Measurements from ENCODE around the gene FGF12.

Gene FGF12

DNA sequence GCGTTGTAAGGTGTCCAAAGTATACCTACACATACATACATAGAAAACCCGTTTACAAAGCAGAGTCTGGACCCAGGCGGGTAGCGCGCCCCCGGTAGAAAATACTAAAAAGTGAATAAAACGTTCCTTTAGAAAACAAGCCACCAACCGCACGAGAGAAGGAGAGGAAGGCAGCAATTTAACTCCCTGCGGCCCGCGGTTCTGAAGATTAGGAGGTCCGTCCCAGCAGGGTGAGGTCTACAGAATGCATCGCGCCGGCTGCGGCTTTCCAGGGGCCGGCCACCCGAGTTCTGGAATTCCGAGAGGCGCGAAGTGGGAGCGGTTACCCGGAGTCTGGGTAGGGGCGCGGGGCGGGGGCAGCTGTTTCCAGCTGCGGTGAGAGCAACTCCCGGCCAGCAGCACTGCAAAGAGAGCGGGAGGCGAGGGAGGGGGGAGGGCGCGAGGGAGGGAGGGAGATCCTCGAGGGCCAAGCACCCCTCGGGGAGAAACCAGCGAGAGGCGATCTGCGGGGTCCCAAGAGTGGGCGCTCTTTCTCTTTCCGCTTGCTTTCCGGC lies 318.6 kb downstream of the FGF12 start:
- FAIRE-seq (no peak), DNase-seq (ENCODE audit: insufficient read length, low spot score) (peak; percentile 53)
- peak; percentile 13 for TF ChIP-seq CTCF (IDR thresholded peaks at IDR 0.05; ENCODE audit: insufficient read depth, missing control alignments)

GRCh38 chr3:192408007-192408646 lies 319.2 kb downstream of the FGF12 start:
- DNase-seq (ENCODE audit: insufficient read length, low spot score) (no peak), FAIRE-seq (no peak)
- no peak for TF ChIP-seq CTCF (IDR thresholded peaks at IDR 0.05; ENCODE audit: insufficient read depth, missing control alignments)

DNA sequence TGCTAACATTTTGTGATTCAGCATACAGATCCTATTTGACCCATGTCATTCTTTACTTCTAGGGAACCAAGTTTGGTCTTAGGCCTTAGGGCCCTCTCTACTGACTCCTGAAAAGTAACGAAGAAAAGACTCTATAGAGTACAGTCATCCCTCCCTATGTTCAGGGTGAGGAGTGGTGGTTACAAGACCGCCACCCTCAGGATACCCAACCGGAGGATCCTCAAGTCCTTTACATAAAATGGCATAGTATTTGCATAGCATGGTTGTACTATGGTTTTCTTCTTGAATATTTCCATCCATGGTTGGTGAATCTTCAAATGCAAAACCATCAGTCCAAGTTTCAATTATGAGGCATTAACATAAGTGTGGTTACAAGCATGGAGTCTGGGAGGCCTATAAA lies 327.6 kb downstream of the FGF12 start:
- DNase-seq (ENCODE audit: insufficient read length, low spot score) (no peak), FAIRE-seq (no peak)
- no peak for TF ChIP-seq CTCF (IDR thresholded peaks at IDR 0.05; ENCODE audit: insufficient read depth, missing control alignments)

DNA sequence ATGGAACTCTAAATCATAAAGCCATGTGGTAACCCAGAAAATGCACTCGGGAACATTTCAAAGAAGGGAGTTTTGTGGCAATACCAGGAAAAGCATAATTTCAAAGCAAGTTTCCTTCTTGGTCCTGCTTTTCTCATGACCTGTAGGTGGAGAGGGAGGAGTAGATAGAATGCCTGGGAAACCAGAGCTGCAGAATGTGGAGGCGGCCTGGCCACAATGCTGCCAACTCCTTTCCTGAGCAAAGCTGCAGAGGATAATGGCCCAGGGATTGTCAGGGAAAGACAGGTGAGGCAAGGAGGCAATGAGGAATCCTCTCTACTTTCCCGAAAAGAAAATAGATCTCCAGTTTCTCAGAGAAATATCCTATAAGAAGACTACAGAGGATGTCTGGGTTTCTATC lies 330.3 kb downstream of the FGF12 start:
- no peak for FAIRE-seq

GRCh38 chr3:192395506-192395905 lies 331.8 kb downstream of the FGF12 start:
- DNase-seq (ENCODE audit: insufficient read length, low spot score) (no peak), FAIRE-seq (no peak)
- no peak for TF ChIP-seq CTCF (IDR thresholded peaks at IDR 0.05; ENCODE audit: insufficient read depth, missing control alignments)

More for the DNA sequence above, 330.3 kb downstream of the FGF12 start:
- TF ChIP-seq CTCF (IDR thresholded peaks at IDR 0.05; ENCODE audit: insufficient read depth, missing control alignments), result no peak
- DNase-seq (ENCODE audit: insufficient read length, low spot score), result no peak

GRCh38 chr3:192392986-192393385 lies 334.4 kb downstream of the FGF12 start:
- DNase-seq (ENCODE audit: insufficient read length, low spot score), result no peak
- no peak for TF ChIP-seq CTCF (IDR thresholded peaks at IDR 0.05; ENCODE audit: insufficient read depth, missing control alignments)
- FAIRE-seq, result no peak

DNA sequence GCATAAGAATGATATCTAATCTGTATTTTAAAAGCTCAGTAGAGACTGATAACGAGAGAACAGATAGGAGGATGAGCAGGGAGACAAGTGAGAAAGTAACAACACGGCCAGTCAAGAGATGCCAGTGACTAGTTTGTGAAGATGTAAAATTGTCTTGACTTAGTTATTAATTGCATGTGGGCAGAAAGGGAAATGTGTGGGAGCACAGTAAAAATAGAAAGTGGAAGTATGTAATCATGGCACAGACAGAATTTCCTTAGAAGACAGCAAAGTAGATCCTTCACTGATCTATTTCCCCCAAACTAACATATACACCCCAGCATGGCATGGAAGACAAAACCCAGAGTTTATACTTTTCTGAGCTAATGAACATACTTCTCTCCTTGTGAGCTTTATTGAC lies 344.5 kb downstream of the FGF12 start:
- no peak for TF ChIP-seq CTCF (IDR thresholded peaks at IDR 0.05; ENCODE audit: insufficient read depth, missing control alignments)
- no peak for DNase-seq (ENCODE audit: insufficient read length, low spot score)
- FAIRE-seq, result no peak
